OCI-LY1 (cell line): ENCODE data around the gene LYPD1.

Experiments
- CTCF ChIP-seq: fragments of 200-600 bp; sonication (generic), shearing (Covaris generic); IDR thresholded peaks from 2 replicates; pipeline ENCODE4 v1.5.1; 2017; ENCODE audit warnings: mild to moderate bottlenecking, antibody characterized with exemption, low read length, moderate library complexity, mixed read lengths
- EZH2 ChIP-seq: fragments of 200-600 bp; sonication (generic), shearing (Covaris generic); IDR thresholded peaks from 2 replicates; pipeline ENCODE4 v1.8.0; 2017; ENCODE audit warnings: borderline replicate concordance, mixed run types, mild to moderate bottlenecking, antibody characterized with exemption, low read length, moderate library complexity, mixed read lengths

- no peak for TF ChIP-seq EZH2
- TF ChIP-seq CTCF = no peak
Observed at GRCh38 chr2:132618734-132619133, 51.3 kb downstream of the LYPD1 start.
